Measurements from ENCODE around the gene EVA1C. TPM values are rescaled to one million over a fixed set of nuclear protein-coding genes. Genes with fewer than 3 reads are reported as not detected.

The EVA1C gene
- total RNA-seq, 3 donors from 2014 or later = 30.2 to 69.8 (median 58.5) TPM

GRCh38 chr21:32422064-32422463 lies 9.6 kb downstream of the EVA1C start:
- H3K36me3 ChIP-seq = no peaks in the 10 kb centered on the region
- TF ChIP-seq CTCF (IDR thresholded peaks at IDR 0.05) = no peak
- no peak for TF ChIP-seq POLR2AphosphoS5 (IDR thresholded peaks at IDR 0.05)
- TF ChIP-seq POLR2A (IDR thresholded peaks at IDR 0.05) = no peak
- no peak overlapping the region for H3K27ac ChIP-seq
- H3K4me3 ChIP-seq = no peak overlapping the region
- intact Hi-C loops (cut with DNase I; ENCODE audit: low total_unique reads) = no loop called here
- H3K9me3 ChIP-seq = peaks cover 0 to 8% of the 10 kb centered on the region in 2 donors
- H3K4me1 ChIP-seq = peaks cover 0 to 9% of the 10 kb centered on the region in 2 donors
- DNase-seq (ENCODE audit: low spot score in 2 of 2) = no peak
- no peaks in the 10 kb centered on the region for H3K27me3 ChIP-seq

GRCh38 chr21:32423320-32424190 lies 11.0 kb downstream of the EVA1C start:
- Histone ChIP-seq H3K27me3 (no peaks in the 10 kb centered on the region), H3K4me1 (peaks cover 2 to 9% of the 10 kb centered on the region in 2 donors), H3K9me3 (peaks cover 0 to 8% of the 10 kb centered on the region in 2 donors), H3K4me3 (no peak overlapping the region), H3K36me3 (no peaks in the 10 kb centered on the region), H3K27ac (no peak overlapping the region)
- intact Hi-C loops (cut with DNase I; ENCODE audit: low total_unique reads) = no loop called here
- no peak for DNase-seq (ENCODE audit: low spot score in 2 of 2)
- TF ChIP-seq CTCF (IDR thresholded peaks at IDR 0.05) = no peak
- TF ChIP-seq POLR2AphosphoS5 (IDR thresholded peaks at IDR 0.05) = no peak
- no peak for TF ChIP-seq POLR2A (IDR thresholded peaks at IDR 0.05)

GRCh38 chr21:32424191-32424535 lies 11.7 kb downstream of the EVA1C start:
- Histone ChIP-seq H3K27me3 (no peaks in the 10 kb centered on the region), H3K9me3 (peaks cover 0 to 8% of the 10 kb centered on the region in 2 donors), H3K36me3 (no peaks in the 10 kb centered on the region), H3K4me1 (peaks cover 6 to 9% of the 10 kb centered on the region in 2 donors), H3K27ac (no peak overlapping the region), H3K4me3 (no peak overlapping the region)
- TF ChIP-seq POLR2A (IDR thresholded peaks at IDR 0.05) (no peak), POLR2AphosphoS5 (IDR thresholded peaks at IDR 0.05) (no peak), CTCF (IDR thresholded peaks at IDR 0.05) (no peak)
- intact Hi-C loops (cut with DNase I; ENCODE audit: low total_unique reads) = no loop called here
- no peak for DNase-seq (ENCODE audit: low spot score in 2 of 2)

GRCh38 chr21:32424674-32425073 lies 12.2 kb downstream of the EVA1C start:
- H3K4me1 ChIP-seq = peaks cover 6 to 9% of the 10 kb centered on the region in 2 donors
- intact Hi-C loops (cut with DNase I; ENCODE audit: low total_unique reads) = no loop called here
- no peaks in the 10 kb centered on the region for H3K36me3 ChIP-seq
- no peak overlapping the region for H3K4me3 ChIP-seq
- peak overlapping the region in 1 of 2 donors; percentile 17 for H3K27ac ChIP-seq
- TF ChIP-seq POLR2A (IDR thresholded peaks at IDR 0.05) = no peak
- TF ChIP-seq POLR2AphosphoS5 (IDR thresholded peaks at IDR 0.05) = no peak
- no peak for TF ChIP-seq CTCF (IDR thresholded peaks at IDR 0.05)
- no peak for DNase-seq (ENCODE audit: low spot score in 2 of 2)
- no peaks in the 10 kb centered on the region for H3K27me3 ChIP-seq
- H3K9me3 ChIP-seq = peaks cover 0 to 8% of the 10 kb centered on the region in 2 donors

GRCh38 chr21:32425628-32426027 lies 13.1 kb downstream of the EVA1C start:
- Histone ChIP-seq H3K4me3 (no peak overlapping the region), H3K9me3 (peaks cover 0 to 8% of the 10 kb centered on the region in 2 donors), H3K27ac (peak overlapping the region; percentile 68 to 72), H3K27me3 (no peaks in the 10 kb centered on the region), H3K4me1 (peaks cover 6 to 9% of the 10 kb centered on the region in 2 donors), H3K36me3 (no peaks in the 10 kb centered on the region)
- TF ChIP-seq CTCF (IDR thresholded peaks at IDR 0.05) (no peak), POLR2A (IDR thresholded peaks at IDR 0.05) (no peak), POLR2AphosphoS5 (IDR thresholded peaks at IDR 0.05) (no peak)
- intact Hi-C loops (cut with DNase I; ENCODE audit: low total_unique reads) = no loop called here
- DNase-seq (ENCODE audit: low spot score in 2 of 2) = no peak
